Brain microvascular endothelial cell (primary cell): ENCODE results near the gene PDCD11.

Experiments
- DNase-seq: peaks from one replicate; pipeline ENCODE4 v3.0.0-alpha.2; 2020
- H3K27ac ChIP-seq: fragments of 250-450 bp; sonication (Bioruptor Pico); 2 replicates; pipeline ENCODE4 v1.5.1; 2020; ENCODE audit warnings: mild to moderate bottlenecking, moderate library complexity
- H3K27me3 ChIP-seq: fragments of 250-450 bp; sonication (Bioruptor Pico); replicated peaks from 2 replicates; pipeline ENCODE4 v1.5.1; 2020; ENCODE audit warnings: mild to moderate bottlenecking
- H3K36me3 ChIP-seq: fragments of 250-450 bp; sonication (Bioruptor Pico); replicated peaks from 2 replicates; pipeline ENCODE4 v1.5.1; 2020; ENCODE audit warnings: mild to moderate bottlenecking
- H3K4me3 ChIP-seq: 2 replicates; pipeline ENCODE4 v1.5.1; 2011; ENCODE audit warnings: low read depth, mild to moderate bottlenecking, control low read depth, low read length, moderate library complexity
- in situ Hi-C: cut with HindIII; loops from 2 replicates; pipeline ENCODE4 v1.10.0; 2017; ENCODE audit warnings: low sequenced_read_pairs, low pct_ligation_motif_present
- TF ChIP-seq, protein P1 (sequence below): IDR thresholded peaks from 2 replicates; pipeline ENCODE4 v1.5.1; 2011; ENCODE audit warnings: low read depth, mild to moderate bottlenecking, moderate library complexity, low read length, control low read depth, inconsistent platforms; ENCODE audit errors: missing control alignments

PDCD11 gene

DNA sequence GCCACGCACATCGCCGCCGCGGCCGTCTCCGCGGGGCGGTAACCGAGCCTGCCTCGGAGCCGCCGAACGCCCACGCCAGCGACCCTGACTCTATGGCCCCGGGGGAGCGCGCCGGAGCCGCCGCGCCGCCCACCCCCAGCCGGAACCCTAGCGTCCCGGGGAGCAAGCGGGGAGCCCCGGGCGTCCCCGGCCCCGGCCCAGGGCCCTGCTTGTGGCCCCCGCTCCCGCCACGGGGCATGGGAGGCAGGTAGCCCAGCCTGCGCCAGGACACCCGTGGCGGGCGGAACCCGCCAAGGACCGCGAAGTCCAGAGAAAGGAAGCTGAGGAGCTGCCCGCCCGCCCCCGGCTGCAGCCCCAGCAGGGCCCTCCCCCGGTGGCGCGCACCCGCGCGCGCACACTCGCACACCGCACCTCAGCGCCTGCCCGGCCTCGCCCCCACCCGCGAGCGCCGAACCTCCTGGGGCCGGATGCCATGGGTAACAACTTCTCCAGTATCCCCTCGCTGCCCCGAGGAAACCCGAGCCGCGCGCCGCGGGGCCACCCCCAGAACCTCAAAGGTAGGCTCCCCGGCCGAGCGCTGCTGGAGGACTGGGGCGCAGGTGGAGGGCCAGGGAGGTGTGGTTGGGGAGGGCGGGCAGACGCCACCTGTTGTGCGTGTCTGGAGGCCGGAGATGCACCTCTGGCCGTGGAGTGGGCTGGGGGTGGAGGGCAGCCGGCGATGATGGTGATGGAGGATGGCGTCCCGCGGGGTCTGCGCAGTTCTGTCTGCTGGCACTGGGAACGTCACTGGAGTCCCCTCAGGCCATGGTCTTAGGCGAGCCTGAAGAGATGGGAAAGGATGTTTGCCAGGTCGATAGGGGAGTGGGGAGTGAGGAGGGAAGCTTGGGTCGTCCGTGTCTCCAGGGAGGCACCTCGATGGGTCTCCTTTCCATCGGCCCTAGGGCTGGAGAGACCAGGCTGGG is 97.8 kb downstream of the PDCD11 start:
- TF ChIP-seq, protein P1, sequence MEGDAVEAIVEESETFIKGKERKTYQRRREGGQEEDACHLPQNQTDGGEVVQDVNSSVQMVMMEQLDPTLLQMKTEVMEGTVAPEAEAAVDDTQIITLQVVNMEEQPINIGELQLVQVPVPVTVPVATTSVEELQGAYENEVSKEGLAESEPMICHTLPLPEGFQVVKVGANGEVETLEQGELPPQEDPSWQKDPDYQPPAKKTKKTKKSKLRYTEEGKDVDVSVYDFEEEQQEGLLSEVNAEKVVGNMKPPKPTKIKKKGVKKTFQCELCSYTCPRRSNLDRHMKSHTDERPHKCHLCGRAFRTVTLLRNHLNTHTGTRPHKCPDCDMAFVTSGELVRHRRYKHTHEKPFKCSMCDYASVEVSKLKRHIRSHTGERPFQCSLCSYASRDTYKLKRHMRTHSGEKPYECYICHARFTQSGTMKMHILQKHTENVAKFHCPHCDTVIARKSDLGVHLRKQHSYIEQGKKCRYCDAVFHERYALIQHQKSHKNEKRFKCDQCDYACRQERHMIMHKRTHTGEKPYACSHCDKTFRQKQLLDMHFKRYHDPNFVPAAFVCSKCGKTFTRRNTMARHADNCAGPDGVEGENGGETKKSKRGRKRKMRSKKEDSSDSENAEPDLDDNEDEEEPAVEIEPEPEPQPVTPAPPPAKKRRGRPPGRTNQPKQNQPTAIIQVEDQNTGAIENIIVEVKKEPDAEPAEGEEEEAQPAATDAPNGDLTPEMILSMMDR = no peak
- H3K27me3 ChIP-seq = peaks cover 61% of the 10 kb centered on the region
- no peak overlapping the region for H3K27ac ChIP-seq
- in situ Hi-C loops = loop anchor here (5.0 kb wide), 1 partner anchor 42 kb away; the partner anchor contains the start of gene CALHM2
- H3K36me3 ChIP-seq = no peaks in the 10 kb centered on the region
- DNase-seq = no peak
- no peak overlapping the region for H3K4me3 ChIP-seq

DNA sequence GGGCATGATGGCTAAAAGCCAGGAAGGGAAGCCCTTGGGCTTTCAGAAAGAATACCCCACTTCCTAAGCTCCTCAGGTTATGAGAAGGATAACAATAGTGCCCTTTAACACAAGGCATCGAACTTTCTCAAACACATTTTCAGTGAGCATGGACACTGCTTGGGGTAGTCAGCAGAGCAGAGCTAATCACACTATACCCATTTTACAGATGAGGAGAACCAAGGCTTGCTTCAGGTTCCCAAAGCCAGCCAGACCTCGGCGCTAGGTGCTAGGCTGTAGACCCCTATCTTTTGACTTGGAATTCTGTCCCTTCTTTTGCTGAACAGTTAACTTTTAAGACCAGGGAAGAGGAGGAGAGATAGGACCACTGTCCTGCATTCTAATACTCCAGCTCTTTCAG is 98.9 kb downstream of the PDCD11 start:
- in situ Hi-C loops = no loop called here
- TF ChIP-seq, protein P1 = no peak
- DNase-seq = no peak
- Histone ChIP-seq H3K36me3 (no peaks in the 10 kb centered on the region), H3K27me3 (peaks cover 72% of the 10 kb centered on the region), H3K27ac (no peak overlapping the region), H3K4me3 (no peak overlapping the region)
